Neural progenitor cell (in vitro differentiated cells): ENCODE data around the gene HECTD4.

Source experiments
- CTCF ChIP-seq: fragments of 200-600 bp; sonication (generic); IDR thresholded peaks from 2 replicates; pipeline ENCODE4 v1.5.1; 2017; ENCODE audit warnings: antibody characterized with exemption, mild to moderate bottlenecking
- EZH2 ChIP-seq: fragments of 200-600 bp; sonication (generic); IDR thresholded peaks from 2 replicates; pipeline ENCODE4 v1.6.1; 2017; ENCODE audit warnings: antibody characterized with exemption, mild to moderate bottlenecking, moderate library complexity
- EZH2phosphoT487 ChIP-seq: fragments of 200-600 bp; sonication (generic); IDR thresholded peaks from 2 replicates; pipeline ENCODE4 v1.6.1; 2017; ENCODE audit warnings: antibody characterized with exemption

- no peak for TF ChIP-seq EZH2
- TF ChIP-seq CTCF: no peak
- TF ChIP-seq EZH2phosphoT487: no peak
These were observed 59.8 kb downstream of the HECTD4 start for GRCh38 chr12:112322441-112322840.
